ENCODE results near the gene OR5M3.

Gene OR5M3

DNA sequence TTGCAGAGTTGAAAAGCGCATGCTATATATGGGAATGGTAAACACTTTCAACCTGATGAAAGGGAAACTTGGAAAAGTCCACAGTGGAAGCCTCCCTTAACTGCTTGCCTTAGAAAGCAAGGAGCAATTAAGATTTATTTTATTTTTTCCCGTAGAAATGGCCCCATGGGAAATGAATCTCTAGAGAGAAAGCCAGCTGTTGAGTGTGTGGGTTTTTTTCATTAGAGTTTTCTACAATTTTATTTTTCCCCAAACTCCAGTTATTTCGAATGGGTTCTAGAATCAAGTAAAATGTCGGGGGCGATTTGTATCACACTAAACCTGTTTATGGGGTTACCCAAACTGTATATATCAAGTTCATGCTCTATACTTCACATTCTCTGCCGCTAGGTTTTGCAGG, at the start of gene OR5M3:
Gene OR5M3, minus strand, starts transcription at position 101 of the 400 bp plus-strand sequence. CDS start 2,855 bp downstream, outside the sequence.
- no peak for DNase-seq (ENCODE audit: low read depth, low spot score)

DNA sequence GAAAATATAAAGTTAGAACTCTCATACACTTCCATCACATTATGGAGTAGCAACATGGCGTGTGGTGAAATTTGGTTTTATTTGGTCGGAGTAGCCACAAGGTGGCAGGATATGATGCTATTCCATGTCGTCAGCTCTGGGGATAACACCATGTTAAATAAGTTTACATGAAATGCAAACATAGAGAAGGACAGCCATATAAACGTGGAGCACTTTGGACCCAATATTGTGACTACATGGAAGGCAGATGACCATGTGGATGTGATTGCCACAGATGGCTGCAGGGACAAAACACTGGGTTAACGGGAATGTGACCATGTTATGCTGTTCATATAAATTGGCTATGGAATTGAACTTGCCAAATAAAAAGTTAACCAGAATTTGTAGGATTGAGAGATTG, 48.9 kb upstream of the OR5M3 start:
- no peak for DNase-seq (ENCODE audit: low read depth, low spot score)

DNA sequence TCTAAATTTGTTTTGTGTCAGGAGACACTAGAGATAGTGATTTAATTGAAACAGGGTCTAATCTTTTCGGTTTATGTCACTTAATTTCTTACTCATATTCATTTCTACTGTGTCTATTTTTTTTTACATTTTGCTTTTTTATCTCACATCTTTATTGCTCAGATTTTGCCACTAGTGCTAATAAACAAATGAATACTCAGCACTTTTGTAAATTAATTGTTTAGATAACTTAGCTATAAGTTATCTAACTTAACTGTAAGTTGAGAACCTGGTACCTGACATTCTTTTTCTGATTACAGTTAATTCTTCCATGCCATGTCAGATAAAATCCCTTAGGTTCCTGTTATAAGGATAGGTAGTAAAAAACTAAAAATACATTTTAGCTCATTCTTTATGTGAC, 40.1 kb upstream of the OR5M3 start:
- no peak for DNase-seq (ENCODE audit: low read depth, low spot score)

DNA sequence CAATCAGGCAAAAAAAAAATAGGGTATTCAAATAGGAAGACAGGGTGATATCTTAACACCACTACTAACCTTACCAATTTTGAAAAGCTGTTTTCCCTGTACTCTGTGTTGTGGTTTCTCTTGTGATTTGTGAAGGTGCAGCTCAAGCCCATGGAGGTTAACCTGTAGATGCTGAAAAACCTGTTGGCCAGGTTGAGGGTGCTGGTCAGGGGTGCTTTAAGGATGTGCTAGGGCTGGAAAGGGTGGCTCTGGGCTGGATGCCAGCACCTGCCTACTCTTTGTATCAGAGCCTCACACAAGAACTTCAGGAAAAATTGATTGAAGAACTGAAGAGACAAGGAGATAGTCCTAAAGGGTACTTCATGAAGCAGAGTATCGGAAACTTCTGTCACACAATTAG, 36.3 kb upstream of the OR5M3 start:
- no peak for DNase-seq (ENCODE audit: low read depth, low spot score)

DNA sequence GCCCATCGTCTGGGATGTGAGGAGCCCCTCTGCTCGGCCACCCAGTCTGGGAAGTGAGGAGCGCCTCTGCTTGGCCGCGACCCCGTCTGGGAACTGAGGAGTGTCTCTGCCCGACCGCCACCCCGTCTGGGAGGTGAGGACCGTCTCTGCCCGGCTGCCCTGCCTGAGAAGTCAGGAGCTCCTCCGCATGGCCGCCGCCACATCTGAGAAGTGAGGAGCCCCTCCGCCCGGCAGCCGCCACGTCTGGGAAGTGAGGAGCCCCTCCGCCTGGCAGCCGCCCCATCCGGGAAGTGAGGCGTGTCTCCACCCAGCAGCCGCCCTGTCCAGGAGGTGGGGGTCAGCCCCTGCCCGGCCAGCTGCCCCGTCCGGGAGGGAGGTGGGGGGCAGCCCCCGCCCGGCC, 23.9 kb upstream of the OR5M3 start:
- DNase-seq (ENCODE audit: low read depth, low spot score): no peak

DNA sequence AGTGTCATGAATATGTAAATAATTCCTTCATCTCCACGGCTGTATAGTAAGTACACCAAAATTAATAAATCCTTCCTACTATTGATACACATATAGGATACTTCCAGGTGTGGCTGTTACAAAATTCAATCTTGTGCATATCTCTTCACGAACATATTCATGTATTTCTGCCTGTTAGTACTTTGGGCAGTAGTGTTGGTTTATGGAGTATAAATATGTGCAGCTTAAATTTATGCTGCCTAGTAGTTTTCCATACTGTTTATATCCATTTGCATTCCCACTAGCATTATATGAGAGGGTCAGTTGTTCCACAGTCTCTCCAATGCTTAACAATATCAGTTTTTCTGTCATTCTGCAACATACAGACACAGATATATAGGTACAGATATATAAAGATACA, 22.0 kb upstream of the OR5M3 start:
- no peak for DNase-seq (ENCODE audit: low read depth, low spot score)

DNA sequence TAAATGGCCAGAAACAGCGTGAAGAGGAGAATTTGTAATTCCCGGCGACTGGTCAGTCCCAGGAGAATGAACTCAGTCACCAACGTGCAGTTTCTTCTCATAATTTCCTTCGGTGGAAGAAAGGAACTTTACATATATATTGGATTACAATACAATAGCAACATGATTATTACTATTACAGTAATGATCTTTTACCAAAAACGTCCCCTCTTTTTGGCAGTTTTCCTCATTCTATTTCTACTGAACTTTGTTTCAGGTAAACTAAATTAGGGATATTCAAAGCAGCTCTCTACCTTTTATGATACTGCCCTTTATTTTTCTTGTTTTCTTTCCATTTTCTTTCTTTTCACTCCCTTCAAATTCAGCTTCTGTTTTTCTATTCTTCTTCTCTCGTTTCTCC, 18.1 kb upstream of the OR5M3 start, which contains the start of gene OR5M8:
Gene OR5M8, minus strand, starts transcription at position 101 of the 400 bp plus-strand sequence. Its CDS starts 0 bp downstream, at position 101.
- no peak for DNase-seq (ENCODE audit: low read depth, low spot score)

DNA sequence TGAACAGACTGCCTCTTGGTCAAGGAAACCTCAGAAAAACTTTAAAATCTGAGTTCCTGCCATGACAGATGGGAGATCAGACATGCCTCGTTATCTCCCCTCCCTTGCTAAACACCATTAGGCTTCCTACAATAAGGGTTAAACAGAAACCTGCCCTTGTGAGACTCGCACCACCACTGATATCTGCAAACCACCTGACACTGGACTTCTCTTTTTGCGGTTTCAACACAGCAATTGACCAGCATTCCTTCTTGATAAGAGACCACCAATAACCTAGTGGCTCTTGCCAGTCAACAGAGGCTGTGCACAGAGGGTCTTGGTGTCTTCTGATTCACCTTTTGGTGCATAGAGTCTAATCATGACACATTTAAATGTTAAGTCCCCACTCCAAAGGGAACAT, 13.6 kb upstream of the OR5M3 start:
- DNase-seq (ENCODE audit: low read depth, low spot score): no peak

DNA sequence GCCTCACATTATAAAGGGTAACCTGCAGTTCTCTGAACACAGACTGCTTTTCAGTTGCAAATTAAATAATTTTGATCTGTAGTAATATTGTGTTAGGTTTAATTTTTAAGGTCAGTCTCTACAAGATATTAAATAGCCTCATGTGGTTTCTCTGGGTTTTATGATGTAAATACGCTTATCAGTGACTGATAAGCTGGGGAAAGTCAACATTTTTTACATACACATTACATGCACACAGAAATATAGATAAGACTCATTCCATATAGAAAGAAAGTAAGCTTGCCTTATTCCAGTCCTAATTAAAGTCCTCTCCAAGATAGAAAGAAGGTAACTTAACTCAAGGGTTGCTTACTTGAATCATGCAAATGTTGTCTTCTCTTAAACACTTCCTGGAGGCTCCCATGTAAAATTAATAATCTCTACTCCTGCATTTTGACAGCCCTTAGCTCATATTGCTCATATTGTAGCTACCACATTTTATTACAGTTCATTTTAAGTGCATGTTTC, 1.6 kb upstream of the OR5M3 start:
- no peak for DNase-seq (ENCODE audit: low read depth, low spot score)

DNA sequence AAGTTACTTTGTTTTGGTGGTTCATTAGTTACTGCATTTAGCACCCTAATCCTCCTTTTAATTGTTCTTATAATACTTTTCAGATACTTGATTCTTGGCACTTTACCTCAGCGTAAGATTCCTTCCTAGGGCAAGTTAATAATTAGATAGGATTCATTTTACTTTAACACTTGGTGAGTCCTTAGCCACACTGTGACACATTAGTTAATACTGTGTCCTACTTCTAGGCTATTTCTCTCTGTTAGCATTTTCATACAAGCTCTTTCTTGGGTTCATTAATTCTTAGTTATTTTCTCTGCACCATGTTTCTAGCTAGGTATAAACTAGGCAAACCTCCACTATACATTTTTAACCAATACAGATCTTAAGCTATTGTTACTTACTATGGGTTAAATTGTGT, 16.1 kb downstream of the OR5M3 start:
- no peak for DNase-seq (ENCODE audit: low read depth, low spot score)

DNA sequence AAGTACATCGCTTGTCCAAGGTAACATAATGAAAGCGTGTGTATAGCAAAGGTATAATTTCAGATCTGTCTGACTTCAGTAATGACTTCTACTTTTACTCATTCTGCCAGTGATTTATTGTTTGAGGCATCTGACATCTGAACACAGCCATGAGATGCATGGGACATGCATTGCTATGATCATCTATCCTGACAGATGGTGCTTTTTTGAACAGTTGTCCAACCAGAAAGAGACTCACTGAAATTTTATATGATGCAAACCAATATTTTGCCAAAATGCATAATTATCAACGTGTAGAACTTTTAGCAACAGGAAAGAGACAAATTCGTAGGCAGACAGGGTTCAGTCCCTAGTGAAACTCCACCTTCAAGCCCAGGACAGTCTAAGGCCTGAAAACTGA, 19.6 kb downstream of the OR5M3 start:
- DNase-seq (ENCODE audit: low read depth, low spot score): no peak

Data from astrocyte of the hippocampus (primary cell).